ENCODE results near the gene ZFP2.
A peak's percentile ranks its signal among the peaks of the same experiment; 100 is the strongest.

The ZFP2 gene

GRCh38 chr5:178899289-178899688 is 3.6 kb downstream of the ZFP2 start:
- TF ChIP-seq, protein P1, sequence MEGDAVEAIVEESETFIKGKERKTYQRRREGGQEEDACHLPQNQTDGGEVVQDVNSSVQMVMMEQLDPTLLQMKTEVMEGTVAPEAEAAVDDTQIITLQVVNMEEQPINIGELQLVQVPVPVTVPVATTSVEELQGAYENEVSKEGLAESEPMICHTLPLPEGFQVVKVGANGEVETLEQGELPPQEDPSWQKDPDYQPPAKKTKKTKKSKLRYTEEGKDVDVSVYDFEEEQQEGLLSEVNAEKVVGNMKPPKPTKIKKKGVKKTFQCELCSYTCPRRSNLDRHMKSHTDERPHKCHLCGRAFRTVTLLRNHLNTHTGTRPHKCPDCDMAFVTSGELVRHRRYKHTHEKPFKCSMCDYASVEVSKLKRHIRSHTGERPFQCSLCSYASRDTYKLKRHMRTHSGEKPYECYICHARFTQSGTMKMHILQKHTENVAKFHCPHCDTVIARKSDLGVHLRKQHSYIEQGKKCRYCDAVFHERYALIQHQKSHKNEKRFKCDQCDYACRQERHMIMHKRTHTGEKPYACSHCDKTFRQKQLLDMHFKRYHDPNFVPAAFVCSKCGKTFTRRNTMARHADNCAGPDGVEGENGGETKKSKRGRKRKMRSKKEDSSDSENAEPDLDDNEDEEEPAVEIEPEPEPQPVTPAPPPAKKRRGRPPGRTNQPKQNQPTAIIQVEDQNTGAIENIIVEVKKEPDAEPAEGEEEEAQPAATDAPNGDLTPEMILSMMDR (IDR thresholded peaks at IDR 0.05; ENCODE audit: low read depth, low read length), result no peak

DNA sequence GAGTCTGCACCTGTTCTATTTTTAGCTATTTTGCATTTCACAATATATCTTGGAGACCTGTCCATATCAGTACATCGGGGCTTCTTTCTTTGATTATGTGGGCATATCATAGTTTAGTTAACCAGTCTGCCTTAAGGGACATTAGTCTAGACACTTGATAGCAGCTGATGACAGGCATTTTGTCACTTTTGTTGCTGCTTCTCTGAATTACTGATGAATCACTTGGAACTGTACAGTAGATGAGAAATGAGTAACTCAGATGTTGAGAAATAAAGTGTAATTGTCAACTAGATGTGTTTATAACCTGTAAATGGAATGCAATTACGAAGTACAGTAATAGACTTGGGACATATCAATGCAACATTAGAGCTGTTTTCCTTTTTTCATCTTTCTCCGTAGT is 7.1 kb downstream of the ZFP2 start:
- DNase-seq (ENCODE audit: low read depth, low spot score), result no peak
- in situ Hi-C loops (cut with HindIII; ENCODE audit: low sequenced_read_pairs), result no loop called here
- TF ChIP-seq, protein P1 (IDR thresholded peaks at IDR 0.05; ENCODE audit: low read depth, low read length), result no peak
- no peak overlapping the region for H3K4me3 ChIP-seq (ENCODE audit: low read depth, low read length)

More at GRCh38 chr5:178899289-178899688, 3.6 kb downstream of the ZFP2 start:
- no peak overlapping the region for H3K4me3 ChIP-seq (ENCODE audit: low read depth, low read length)
- DNase-seq (ENCODE audit: low read depth, low spot score), result no peak
- in situ Hi-C loops (cut with HindIII; ENCODE audit: low sequenced_read_pairs), result no loop called here

DNA sequence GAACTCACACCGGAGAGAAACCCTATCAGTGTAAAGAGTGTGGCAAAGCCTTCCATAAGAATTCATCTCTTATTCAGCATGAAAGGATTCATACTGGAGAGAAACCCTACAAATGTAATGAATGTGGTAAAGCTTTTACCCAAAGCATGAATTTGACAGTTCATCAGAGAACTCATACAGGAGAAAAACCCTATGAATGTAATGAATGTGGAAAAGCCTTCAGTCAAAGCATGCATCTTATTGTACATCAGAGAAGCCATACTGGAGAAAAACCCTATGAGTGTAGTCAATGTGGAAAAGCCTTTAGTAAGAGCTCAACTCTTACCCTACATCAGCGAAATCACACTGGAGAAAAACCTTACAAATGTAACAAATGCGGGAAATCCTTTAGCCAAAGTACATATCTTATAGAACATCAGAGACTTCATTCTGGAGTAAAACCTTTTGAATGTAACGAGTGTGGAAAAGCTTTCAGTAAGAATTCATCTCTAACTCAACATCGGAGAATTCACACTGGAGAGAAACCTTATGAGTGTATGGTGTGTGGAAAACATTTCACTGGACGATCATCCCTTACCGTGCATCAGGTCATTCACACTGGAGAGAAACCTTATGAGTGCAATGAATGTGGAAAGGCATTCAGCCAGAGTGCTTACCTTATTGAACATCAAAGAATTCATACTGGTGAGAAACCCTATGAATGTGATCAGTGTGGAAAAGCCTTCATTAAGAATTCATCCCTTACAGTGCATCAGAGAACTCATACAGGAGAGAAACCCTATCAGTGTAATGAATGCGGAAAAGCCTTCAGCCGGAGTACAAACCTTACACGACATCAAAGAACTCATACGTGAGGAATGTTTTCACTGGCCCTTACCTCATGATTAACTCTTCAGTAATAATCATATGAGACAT is 36.4 kb downstream of the ZFP2 start:
- in situ Hi-C loops (cut with HindIII; ENCODE audit: low sequenced_read_pairs), result no loop called here
- DNase-seq (ENCODE audit: low read depth, low spot score), result peak; percentile 8
- TF ChIP-seq, protein P1 (IDR thresholded peaks at IDR 0.05; ENCODE audit: low read depth, low read length), result no peak
- H3K4me3 ChIP-seq (ENCODE audit: low read depth, low read length), result no peak overlapping the region

DNA sequence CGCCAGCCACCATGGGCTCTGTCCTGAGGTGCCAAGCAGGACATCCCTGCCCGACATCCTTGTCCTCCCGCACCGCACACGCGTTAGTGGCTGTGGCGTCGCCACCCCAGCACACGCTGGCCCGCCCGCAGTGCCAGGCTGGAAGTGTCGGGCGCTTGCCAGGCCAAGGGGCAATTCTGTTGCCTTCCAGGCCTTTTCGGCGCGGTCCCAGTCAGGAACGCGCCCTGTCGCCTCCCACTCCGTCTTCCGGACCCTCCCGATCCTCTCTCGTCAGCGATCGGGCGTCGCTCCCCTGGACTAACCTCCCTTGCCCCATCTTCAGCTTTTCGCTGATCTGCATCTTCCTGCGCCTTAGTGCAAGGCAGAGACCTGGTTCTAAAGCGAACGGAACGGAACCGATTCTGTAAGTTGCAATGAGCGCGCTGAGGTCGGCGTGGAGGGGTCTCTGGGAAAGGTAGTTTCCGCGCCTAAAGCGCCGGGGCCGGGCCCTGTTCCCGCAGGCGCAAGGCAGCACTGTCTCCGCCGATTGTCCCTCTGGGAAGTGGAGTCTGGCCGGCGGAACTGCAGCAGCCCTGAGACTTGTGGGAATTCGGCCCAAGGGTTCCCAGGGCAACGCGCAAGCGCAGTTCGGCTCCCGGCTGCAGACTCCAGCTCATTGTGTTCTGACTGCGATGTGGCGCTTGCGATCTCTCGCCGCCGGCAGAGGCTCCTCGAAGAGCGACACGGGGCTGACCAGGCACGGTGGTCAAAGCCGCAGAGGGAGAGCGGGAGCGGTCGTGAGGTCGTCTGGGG is 45.1 kb downstream of the ZFP2 start, which contains the start of gene ZNF454:
TSS of gene ZNF454 (plus strand) at position 630 of the 792 bp plus-strand sequence. CDS start 1,594 bp downstream, outside the sequence.
- DNase-seq (ENCODE audit: low read depth, low spot score), result peak; percentile 95
- TF ChIP-seq, protein P1 (IDR thresholded peaks at IDR 0.05; ENCODE audit: low read depth, low read length), result no peak
- in situ Hi-C loops (cut with HindIII; ENCODE audit: low sequenced_read_pairs), result no loop called here
- H3K4me3 ChIP-seq (ENCODE audit: low read depth, low read length), result peak within 1 kb of the TSS; percentile 73

DNA sequence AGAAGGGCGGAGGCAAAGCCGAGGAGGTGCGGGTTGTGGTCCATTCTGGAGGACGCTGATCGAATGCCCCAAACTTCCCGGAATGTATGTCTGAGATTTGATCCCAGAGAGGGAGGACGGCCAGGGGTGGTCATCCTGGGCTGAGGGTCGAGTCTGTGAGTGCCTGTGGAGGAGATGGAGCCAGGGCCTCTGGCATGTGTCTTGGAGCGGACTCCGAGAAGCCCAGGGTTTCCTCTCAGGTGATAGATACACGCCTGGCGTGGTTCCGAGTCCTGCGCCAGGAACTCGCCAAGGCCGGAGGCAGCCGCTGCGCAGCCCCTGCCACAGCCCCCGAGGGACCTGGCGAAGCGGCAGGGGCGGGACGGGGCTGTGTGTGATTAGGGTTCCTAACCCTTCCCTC is 45.6 kb downstream of the ZFP2 start:
- TF ChIP-seq, protein P1 (IDR thresholded peaks at IDR 0.05; ENCODE audit: low read depth, low read length), result no peak
- peak overlapping the region; percentile 73 for H3K4me3 ChIP-seq (ENCODE audit: low read depth, low read length)
- DNase-seq (ENCODE audit: low read depth, low spot score), result no peak
- in situ Hi-C loops (cut with HindIII; ENCODE audit: low sequenced_read_pairs), result no loop called here

GRCh38 chr5:178965465-178966055 is 69.8 kb downstream of the ZFP2 start:
- no peak for DNase-seq (ENCODE audit: low read depth, low spot score)
- H3K4me3 ChIP-seq (ENCODE audit: low read depth, low read length), result no peak overlapping the region
- in situ Hi-C loops (cut with HindIII; ENCODE audit: low sequenced_read_pairs), result no loop called here

More at GRCh38 chr5:178965465-178966055, 69.8 kb downstream of the ZFP2 start:
- TF ChIP-seq, protein P1 (IDR thresholded peaks at IDR 0.05; ENCODE audit: low read depth, low read length), result no peak

All from astrocyte of the spinal cord (primary cell).